ENCODE results near the gene P2RX1. TPM values are rescaled to one million over a fixed set of nuclear protein-coding genes. Genes with fewer than 3 reads are reported as not detected.

The P2RX1 gene
- under 1 TPM in 1 of 6 experiments, not detected in 5; 0.08 TPM for total RNA-seq (2021; fragmentation: NEBNext Ultra II Directional; extraction: Animal tissue kit (Norgen Biotek cat#: 25700))
- long read RNA-seq: 0 reads

DNA sequence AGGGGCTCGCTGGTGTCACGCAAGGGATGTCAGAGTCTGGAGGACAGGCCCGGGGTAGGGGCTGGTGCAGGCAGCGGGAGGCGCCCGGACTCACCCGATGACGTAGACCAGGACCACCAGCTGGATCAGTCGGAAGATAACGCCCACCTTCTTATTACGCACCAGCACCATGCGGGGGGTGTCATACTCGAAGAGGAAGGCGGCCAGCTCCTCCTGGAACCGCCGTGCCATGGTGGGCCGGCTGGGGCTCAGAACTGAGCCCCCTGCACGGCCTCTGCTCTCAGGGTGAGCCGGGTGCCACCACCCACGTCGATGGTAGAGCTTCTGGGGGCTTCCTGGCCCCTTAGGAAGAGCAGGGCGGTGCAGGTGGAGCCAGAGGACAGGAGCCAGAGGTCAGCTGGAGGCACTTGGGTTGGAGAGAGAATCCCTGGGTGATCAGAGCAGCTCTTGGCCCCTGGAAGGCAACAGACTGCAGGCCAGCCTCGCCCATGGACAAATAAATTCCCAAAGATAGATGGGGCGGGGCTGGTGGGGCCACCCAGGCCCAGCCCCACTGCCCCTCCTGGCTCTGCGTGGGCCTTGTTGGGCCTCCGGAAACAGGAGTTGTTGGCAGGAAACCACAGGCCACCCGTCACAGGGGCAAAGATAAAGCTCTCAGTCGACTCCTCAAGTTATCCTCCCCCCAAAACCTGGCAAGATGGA, at the start of gene P2RX1:
Gene P2RX1, minus strand, starts transcription at position 471 of the 702 bp plus-strand sequence. Its CDS starts 240 bp downstream, at position 231.
- Mint-ChIP-seq H3K36me3 (ENCODE audit: low read depth) (no peaks in the 10 kb centered on the region), H3K27ac (no peak within 1 kb of the TSS), H3K9me3 (no peaks in the 10 kb centered on the region), H3K27me3 (ENCODE audit: insufficient read depth) (peaks cover 7% of the 10 kb centered on the region), H3K4me1 (ENCODE audit: low read depth) (0 out of 2 replicates have a peak, but pooled peaks cover 4% of the 10 kb centered on the region), H3K4me3 (no peak within 1 kb of the TSS)
- TF ChIP-seq, protein P1, sequence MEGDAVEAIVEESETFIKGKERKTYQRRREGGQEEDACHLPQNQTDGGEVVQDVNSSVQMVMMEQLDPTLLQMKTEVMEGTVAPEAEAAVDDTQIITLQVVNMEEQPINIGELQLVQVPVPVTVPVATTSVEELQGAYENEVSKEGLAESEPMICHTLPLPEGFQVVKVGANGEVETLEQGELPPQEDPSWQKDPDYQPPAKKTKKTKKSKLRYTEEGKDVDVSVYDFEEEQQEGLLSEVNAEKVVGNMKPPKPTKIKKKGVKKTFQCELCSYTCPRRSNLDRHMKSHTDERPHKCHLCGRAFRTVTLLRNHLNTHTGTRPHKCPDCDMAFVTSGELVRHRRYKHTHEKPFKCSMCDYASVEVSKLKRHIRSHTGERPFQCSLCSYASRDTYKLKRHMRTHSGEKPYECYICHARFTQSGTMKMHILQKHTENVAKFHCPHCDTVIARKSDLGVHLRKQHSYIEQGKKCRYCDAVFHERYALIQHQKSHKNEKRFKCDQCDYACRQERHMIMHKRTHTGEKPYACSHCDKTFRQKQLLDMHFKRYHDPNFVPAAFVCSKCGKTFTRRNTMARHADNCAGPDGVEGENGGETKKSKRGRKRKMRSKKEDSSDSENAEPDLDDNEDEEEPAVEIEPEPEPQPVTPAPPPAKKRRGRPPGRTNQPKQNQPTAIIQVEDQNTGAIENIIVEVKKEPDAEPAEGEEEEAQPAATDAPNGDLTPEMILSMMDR (IDR thresholded peaks at IDR 0.05): no peak
- no peak for DNase-seq

DNA sequence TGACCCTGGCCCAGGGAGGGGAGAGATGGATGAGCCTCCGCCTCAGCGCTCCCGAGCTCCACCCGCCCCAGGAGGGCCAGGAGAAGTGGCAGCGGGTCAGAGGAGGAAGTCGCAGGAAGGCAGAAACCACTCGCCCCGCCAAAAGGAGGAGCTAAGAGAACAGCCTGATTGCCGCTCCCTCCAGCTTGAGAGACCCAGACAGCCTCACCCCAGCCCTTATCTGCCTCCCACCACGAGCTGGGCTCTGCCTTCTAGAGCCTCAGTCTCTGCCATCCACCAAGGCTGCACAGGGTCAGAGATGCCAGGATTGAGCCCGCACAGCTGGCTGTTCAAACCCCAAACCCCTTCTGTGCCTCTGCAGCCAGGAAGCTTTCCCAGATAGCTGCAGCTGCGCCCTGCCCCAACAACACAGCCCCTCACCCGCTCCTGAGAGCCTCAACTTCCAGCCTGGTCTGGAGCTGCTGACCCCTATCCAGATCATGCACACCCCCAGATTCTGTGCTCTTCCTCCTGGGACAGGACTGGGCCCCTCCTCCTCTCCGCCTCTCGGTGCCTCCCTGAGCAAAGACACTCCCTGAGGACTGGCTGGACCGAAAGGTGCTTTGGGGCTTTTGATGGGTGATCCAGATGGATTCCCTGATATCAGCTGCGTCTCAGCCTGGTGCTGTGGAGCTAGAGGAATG, 49.0 kb upstream of the P2RX1 start:
- Mint-ChIP-seq H3K36me3 (ENCODE audit: low read depth) (no peaks in the 10 kb centered on the region), H3K27ac (no peak overlapping the region; the same call in 1 of the 2 replicates), H3K9me3 (no peaks in the 10 kb centered on the region), H3K4me1 (ENCODE audit: low read depth) (peaks cover 10% of the 10 kb centered on the region; the same call in 1 of the 2 replicates), H3K27me3 (ENCODE audit: insufficient read depth) (peaks cover 31% of the 10 kb centered on the region), H3K4me3 (peak overlapping the region; percentile 84)
- TF ChIP-seq, protein P1 (IDR thresholded peaks at IDR 0.05): no peak
- DNase-seq: no peak

DNA sequence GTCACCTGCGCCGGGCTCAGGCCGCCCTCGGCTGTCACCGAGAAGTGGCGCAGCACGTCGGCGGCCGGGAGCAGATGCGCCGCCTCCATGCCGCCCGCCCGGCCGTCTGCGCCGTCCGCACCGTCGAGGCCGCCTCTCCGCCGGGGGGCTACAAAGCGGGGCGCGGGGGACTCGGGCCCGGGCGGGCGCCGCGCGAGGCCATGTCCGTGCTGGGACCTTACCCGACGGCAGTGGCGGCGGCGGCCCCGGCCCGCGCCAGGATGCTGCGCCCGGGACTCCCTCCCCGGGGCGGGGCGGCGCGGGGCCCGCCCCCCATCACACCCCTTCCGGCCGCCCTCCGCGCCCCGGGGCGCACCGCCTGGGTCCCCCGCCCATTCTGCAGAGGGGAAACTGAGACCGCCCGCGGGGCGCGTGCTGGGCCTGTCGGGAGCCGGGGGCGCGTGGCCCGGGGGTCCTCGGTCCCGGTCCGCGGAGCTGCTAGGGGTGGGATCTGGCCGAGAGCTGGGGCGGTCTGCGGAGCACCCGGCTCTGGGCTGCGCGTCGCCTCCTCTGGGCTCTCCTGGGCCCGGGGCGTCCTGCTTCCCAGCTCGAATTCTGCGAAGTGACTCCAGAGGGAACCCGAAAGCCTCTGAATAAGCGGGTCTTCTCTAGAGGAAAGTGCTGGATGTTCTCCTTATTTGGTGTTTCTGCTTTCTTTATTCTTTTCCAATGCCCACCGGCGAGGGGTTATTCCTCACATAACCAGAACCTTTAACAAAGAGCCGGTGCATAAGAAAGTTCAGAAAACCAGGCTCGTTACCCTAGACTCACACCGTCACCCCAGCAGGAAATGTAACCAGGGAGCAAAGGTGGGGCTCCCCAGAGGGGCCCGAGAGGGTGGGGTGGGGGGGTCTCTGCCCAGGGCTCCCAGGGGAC, 48.2 kb upstream of the P2RX1 start, which contains the start of gene ATP2A3:
Gene ATP2A3, minus strand, starts transcription at position 235 of the 915 bp plus-strand sequence. Its CDS starts 146 bp downstream, at position 89.
- no peaks in the 10 kb centered on the region for H3K36me3 Mint-ChIP-seq (ENCODE audit: low read depth)
- TF ChIP-seq, protein P1 (IDR thresholded peaks at IDR 0.05): no peak
- no peak within 1 kb of the TSS; the same call in 1 of the 2 replicates for H3K27ac Mint-ChIP-seq
- no peak for DNase-seq
- H3K27me3 Mint-ChIP-seq (ENCODE audit: insufficient read depth): peaks cover 31% of the 10 kb centered on the region
- H3K9me3 Mint-ChIP-seq: no peaks in the 10 kb centered on the region
- H3K4me1 Mint-ChIP-seq (ENCODE audit: low read depth): peaks cover 13% of the 10 kb centered on the region
- peak within 1 kb of the TSS; percentile 84 for H3K4me3 Mint-ChIP-seq

DNA sequence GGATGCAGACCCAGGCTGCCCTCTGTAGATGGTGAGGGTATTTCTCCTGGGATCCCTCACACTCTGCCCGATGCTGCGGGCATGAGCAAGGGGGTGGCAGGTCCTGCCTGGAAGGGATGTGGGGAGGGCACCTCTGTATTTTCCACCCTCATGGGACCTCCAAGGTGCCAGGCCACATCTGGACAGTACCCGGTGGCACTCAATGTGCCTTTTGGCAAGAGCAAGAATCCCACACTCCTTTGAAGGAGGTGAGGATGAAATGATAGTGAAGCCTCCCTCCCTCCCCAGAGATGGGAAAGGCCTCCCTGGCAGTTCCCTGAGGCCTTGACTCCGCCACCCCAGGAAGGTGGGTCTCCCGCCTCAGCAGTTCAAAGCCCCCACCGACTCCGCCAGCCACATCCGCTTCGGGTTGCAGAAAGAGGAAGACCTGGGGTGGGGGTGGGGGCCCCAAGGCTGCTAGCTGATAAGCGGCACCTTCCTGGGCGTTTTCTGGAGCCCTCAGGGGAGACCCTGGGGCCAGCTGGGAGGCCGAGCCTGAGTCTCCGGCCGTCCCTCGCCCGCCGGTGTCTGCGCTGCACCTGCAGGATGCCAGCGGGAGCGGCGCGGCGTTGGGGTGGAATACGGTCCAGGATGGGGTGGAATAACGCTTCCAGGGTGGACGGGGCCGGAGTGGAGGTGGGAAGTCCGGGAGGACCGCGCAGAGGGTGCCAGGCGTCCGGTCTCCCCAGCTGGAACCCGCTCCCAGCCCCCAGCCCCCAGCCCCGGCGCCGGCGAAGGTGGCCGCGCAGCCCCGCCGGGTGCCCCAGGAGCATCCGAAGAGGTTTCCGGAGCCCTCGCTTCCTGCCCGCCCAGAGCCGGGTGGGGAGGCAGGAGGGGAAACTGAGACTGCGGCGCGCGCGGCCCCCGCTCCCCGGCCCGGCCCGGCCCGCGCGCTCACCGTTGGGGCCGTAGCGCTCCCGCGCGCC, 47.3 kb upstream of the P2RX1 start:
- Mint-ChIP-seq H3K36me3 (ENCODE audit: low read depth) (no peaks in the 10 kb centered on the region), H3K27me3 (ENCODE audit: insufficient read depth) (peaks cover 28% of the 10 kb centered on the region), H3K4me1 (ENCODE audit: low read depth) (peaks cover 19% of the 10 kb centered on the region), H3K4me3 (peak overlapping the region; percentile 15; the same call in 1 of the 2 replicates), H3K27ac (no peak overlapping the region), H3K9me3 (no peaks in the 10 kb centered on the region)
- no peak for DNase-seq
- TF ChIP-seq, protein P1 (IDR thresholded peaks at IDR 0.05): no peak
